ENCODE measurements around the gene PRKG1.

Gene PRKG1

DNA sequence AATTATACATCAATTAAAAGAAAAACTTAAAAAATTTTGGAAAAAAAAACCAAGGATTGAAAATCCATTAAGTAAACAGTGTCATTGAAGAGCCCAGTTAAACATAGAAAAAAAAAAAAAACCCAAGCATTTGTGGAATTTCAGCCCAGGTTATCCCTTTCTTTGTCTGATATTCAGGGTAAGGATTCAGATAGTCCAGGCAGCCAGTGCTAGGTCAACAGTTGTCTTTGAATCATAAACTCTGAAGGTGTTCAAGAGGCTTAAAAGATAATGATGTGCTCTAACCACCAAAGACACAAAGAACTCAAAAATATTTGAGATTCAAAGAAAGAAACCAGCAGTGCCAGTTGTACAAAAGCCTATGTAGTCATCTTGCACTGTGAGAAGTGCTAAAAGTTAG, 969.5 kb downstream of the PRKG1 start:
- no peak for DNase-seq

DNA sequence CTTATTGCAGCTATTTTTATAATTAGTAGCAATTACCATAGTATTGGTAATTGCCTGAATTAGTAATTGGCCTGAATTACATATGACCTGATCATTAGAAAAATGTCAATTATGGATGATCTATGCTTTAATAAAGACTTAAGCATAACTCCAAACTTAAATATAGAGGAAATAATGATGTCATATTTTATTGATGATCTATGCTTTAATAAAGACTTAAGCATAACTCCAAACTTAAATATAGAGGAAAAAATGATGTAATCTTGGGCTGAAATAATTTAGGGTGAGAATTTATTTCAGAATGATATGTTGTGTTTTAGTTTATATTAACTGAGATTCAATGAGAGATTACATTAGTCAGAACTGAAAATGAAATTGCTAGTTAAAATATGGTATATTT, 973.8 kb downstream of the PRKG1 start:
- DNase-seq = no peak

DNA sequence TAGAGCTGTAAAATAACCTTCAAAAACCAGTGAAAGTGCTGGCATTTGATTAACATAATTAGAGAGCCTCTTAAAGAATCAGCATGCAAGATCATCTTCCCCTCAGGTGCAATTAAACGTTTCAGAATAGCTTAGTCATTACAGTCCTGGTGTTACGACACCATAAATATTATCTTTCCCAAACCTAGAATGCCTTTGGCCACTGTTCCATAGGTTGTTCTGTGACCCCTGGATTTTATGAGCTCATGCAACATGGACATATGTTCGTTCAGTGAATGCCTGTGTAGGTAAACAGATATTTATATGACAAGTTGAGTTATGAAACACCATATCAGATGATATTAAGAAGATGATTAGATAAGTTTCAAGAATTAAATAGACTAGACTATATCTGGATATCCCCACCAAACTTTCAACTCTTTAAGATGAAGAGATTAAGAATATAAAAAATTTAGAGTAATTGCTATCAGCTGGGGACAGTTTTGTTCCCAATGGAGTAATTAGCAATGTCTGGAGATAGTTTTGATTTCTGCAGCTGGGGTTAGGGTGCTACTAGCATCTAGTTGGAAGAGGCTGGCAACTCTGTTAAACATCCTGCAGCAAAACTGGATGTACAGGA, 976.3 kb downstream of the PRKG1 start:
- no peak for DNase-seq

- no peak for DNase-seq
These were observed 979.2 kb downstream of the PRKG1 start for GRCh38 chr10:52053497-52053896.

DNA sequence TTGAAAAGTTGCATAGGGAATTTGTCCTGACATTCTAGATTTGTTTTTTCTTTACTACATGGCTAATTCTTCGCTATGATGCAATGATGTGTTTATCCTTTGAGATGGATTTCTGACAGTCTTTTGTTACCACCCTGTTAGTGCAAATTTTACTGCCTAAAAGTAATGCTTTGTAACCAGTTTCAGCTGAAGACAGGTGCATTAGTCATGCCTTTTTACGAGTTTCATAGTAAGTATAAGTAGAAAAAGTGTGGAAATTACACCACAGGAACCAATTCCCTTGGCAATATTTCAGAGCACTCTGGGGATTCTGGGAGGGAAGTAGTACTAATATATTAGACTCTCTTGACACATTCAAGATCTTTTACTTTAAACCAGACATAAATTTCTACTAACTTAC, 982.0 kb downstream of the PRKG1 start:
- no peak for DNase-seq

GRCh38 chr10:52059089-52059488, 984.8 kb downstream of the PRKG1 start:
- no peak for DNase-seq

DNA sequence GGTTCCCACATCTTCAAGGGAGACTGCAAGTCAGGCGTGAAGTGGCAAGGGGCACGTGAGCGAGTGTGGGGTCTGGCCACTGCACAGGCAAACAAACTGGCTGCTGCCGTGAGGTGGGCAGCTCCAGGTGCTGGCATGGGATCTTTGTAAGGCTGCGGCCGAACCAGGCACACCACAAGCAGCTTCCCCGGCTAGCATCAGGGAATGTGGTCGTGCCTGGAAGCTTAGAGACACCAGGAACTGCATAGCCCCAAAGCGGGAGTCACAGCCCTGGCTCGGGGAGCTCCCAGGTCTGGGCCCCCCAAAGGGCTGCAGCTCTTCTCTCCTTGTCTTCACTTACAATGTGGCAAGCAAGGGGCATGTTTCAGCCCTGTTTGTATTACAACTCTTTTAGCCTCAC, 988.9 kb downstream of the PRKG1 start:
- no peak for DNase-seq

DNA sequence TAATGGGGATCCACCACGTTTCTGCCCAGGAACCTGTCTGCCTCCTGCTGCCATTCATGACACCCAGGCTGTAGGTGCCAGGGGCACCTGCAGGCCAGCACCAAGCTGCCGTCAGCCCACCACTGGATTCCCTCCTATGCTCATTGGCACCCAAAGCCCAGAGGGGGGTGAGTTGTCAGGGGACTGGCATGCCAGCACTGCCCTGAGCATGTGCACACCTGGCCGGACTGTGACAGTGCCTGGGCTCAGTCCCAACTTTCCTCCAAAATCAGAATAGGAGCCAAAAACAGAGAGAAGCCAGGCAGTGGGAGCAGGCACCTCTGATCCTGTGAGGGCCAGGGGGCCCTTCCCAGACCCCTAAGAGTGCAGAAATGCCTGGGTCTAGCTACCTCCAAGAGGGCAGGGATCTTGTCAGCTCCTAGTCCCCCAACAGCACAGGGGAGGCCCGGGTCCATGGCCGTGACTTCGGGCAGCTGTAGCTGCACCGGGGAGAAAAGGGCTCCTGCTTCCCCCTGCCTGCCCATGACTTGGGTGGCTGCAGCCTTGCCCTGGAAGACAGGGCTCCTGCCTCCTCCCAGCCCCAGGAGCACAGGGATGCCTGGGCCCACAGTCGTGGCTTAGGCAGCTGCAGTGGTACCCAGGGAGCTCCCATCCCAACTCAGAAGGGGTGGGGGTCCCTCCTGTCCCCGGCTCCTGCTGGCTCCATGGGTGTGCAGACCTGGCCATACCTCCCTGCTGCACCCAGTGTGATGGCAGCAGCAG, 990.0 kb downstream of the PRKG1 start:
- no peak for DNase-seq

- DNase-seq = no peak
These were observed 992.1 kb downstream of the PRKG1 start for GRCh38 chr10:52066383-52066782.

DNA sequence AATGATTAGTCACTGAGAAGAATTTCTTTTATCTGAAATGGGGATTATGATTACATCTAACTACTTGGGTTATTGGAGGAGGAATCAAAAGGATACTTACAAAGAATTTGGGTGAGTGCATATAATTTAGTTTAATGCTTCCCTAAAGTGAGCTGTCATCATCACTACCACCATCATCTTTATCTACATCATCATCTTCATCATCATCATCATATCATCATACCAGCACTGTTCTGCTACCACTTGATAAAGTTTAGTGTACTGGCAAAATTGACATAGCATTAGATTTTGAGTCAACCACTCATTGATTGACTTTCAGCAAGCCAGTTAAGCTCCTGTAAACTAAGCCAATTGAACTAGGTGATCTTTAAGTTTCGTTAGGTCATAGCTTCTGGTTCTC, 994.2 kb downstream of the PRKG1 start:
- DNase-seq = no peak

- no peak for DNase-seq
These were observed 997.5 kb downstream of the PRKG1 start for GRCh38 chr10:52071814-52072213.

- DNase-seq = no peak
These were observed 1000.3 kb downstream of the PRKG1 start for GRCh38 chr10:52074505-52075026.

- DNase-seq = no peak
These were observed 1003.5 kb downstream of the PRKG1 start for GRCh38 chr10:52077814-52078213.

- no peak for DNase-seq
These were observed 1004.2 kb downstream of the PRKG1 start for GRCh38 chr10:52078397-52078937.

- no peak for DNase-seq
These were observed 1008.0 kb downstream of the PRKG1 start for GRCh38 chr10:52082307-52082706.

DNA sequence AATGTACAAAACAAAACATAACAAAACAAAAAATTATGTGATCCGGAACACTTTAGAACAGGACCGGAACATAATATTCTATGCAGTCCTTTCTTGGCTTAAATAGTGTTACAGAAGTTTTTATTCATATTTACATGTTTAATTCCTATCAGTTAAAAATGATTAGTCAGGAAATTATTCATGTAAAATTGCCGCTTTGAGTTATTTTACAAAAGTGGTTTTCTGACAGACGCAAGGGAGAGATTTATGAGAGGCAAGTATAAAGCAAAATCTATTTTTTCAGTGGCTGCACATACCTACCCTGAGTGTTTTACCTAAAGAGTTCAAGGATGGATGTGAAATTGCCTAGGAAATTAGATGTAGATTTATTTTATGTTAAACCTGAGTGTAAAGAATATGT, 1009.1 kb downstream of the PRKG1 start:
- DNase-seq = no peak

GRCh38 chr10:52092390-52092789, 1018.1 kb downstream of the PRKG1 start:
- DNase-seq = no peak

DNA sequence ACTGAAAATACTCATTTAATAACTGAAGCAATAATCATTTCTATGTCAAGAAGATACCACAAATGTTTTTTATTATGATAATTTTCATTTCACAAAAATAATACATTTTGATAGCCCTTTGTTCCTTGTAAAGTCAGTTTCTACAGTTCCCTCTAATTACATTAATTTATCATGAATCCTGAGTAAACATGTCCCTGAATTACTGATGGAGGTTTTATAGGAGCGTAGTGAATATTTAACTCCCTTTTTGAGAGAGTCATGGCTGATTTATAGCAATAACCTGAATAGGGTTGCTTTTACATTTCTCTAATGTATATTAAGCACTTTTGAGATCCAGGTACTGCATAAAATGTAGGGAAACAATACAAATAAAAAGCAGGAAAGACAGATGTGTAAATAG, 1023.8 kb downstream of the PRKG1 start:
- no peak for DNase-seq

- no peak for DNase-seq
These were observed 1024.8 kb downstream of the PRKG1 start for GRCh38 chr10:52099026-52099600.

- DNase-seq = no peak
These were observed 1025.8 kb downstream of the PRKG1 start for GRCh38 chr10:52100011-52100547.

DNA sequence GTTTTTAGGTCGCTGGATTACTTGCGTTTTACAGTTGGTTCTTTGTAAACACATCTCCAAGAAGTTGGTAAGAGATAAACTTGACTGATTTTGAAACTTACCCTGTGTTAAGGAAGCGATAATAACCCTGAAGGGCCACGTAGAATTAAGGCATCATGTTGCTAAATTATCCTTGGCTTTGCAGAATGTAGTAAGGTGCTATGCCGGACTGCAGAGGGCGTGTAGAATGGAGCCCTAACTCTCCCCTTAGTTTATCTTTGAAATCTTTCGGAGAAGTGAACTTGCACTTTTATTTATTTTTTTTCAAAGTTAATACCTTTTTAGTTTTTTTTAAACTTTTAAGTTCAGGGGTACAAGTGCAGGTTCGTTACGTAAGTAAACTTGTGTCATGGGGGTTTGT, 1031.0 kb downstream of the PRKG1 start:
- DNase-seq = no peak

GRCh38 chr10:52106011-52106410, 1031.7 kb downstream of the PRKG1 start:
- no peak for DNase-seq

DNA sequence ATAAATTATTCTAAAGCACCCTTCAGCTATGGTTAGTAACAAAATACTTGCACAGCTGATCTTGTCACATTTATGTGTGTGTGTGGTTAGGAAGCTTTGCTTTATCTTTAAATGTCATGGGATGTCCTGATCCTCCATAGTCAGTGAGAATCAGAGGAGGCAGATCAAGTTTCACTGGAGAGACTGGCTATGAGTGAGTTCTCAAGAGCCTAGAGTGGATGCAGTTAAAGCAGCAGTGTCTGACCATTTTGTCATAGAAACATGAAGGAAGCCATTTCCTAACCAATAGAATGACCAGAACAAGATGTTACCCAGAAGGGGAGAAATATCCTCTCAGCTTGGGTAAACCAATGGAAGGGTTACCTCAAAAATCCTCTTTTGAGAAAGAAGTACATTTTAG, 1032.6 kb downstream of the PRKG1 start:
- no peak for DNase-seq

DNA sequence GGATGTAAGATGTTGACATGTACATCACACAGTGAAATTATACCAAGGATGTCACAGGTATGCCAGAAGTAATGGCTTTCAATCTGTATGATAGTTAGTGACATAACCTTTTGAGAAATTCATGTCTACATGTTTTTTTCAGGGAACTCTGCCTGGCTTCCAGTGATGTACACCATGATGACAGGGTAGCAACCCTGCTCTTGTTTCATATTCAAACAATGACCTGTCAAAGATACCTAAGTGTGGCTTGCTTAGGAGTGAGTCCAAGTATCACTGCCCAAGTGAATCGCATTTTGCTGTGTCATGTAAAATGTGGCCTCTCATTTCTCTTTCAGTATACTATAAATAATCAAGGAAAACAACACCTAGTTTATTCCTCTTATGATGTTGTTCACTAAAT, 1033.9 kb downstream of the PRKG1 start:
- DNase-seq = no peak
